Measurements from ENCODE around the gene NPSR1.
"Not testable (repeated sequence)": the region's sequence is repeated elsewhere in the genome, so short reads cannot be mapped to it uniquely, and the experiment has no call there.

The NPSR1 gene

GRCh38 chr7:34657632-34658268 lies at the start of gene NPSR1:
NPSR1 (plus strand) TSS chr7:34658218; CDS start chr7:34658413, 195 bp downstream.
- no peak for DNase-seq

- no peak for DNase-seq
Measured at GRCh38 chr7:34612661-34613060, 45.4 kb upstream of the NPSR1 start.

GRCh38 chr7:34620425-34620824 lies 37.6 kb upstream of the NPSR1 start:
- DNase-seq, result no peak

DNA sequence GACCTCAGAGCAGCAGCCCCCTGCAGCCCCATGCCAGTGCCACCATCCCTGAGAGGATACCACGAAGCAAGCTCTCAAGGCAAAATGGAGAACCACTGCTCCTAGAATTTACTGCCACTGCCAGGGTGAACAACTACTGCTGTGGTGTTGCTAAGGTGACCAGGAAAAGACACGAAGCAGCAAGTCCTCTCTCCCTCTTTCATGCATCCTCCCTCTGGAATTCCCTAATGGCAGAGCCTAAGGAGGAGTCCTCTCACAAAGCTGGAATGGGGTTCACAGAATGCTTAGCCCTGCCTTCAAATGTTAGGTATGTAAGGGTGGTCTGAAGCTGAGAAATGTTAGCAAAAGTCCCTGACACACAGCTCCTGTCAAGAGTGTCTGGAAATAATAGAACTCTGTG lies 35.8 kb upstream of the NPSR1 start:
- DNase-seq, result no peak

DNA sequence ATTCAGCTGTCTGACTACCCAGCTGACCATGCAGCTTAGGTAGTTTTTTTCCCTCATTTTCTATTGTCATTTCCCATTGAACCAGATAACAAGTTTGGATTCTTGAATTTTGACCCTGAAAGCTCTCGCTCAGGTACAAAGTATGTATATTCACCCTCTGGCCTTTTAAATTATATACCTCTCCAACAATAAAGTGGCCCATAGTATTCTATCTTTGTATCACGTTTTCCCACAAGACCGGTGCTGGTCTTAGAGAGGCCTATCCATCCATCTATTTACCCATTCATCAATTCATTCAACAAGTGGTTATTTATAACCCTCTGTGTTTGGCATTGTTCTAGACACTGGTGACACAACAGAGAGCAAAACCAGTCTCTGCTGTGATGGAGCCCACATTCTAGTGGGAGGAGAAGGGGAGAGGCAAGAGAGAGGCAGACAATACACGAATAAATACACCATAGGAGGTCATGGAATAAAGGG lies 35.2 kb upstream of the NPSR1 start:
- no peak for DNase-seq

DNA sequence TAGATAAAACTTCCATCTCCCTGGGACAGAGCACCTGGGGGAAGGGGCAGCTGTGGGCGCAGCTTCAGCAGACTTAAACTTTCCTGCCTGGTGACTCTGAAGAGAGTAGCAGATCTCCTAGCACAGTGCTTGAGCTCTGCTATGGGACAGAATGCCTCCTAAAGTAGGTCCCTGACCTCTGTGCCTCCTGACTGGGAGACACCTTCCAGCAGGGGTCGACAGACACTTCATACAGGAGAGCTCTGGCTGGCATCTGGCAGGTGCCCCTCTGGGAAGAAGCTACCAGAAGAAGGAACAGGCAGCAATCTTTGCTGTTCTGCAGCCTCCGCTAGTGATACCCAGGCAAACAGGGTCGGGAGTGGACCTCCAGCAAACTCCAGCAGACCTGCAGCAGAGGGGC lies 29.4 kb upstream of the NPSR1 start:
- DNase-seq, result not testable (repeated sequence)

GRCh38 chr7:34652809-34653208 lies 5.2 kb upstream of the NPSR1 start:
- DNase-seq, result no peak

GRCh38 chr7:34653787-34654186 lies 4.2 kb upstream of the NPSR1 start:
- DNase-seq, result no peak

DNA sequence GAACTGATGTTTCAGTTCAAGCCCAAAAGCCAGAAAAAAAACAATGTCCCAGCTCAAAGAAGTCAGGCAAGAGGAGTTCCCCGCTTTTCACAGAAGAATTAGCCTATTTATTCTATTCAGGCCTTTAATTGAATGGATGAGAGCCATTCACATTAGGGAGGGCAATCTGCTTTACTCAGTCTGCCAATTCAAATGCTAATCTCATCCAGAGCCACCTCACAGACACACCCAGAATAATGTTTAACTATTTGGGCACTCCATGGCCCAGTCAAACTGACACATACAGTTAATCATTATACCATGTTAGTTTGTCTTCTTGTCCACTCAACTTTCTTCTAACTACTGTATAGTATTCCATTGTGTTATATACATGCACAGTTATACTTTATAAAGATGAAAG lies 2.6 kb upstream of the NPSR1 start:
- DNase-seq, result no peak

GRCh38 chr7:34656041-34656440 lies 2.0 kb upstream of the NPSR1 start:
- no peak for DNase-seq

GRCh38 chr7:34659472-34660075 lies 1.6 kb downstream of the NPSR1 start:
- no peak for DNase-seq

DNA sequence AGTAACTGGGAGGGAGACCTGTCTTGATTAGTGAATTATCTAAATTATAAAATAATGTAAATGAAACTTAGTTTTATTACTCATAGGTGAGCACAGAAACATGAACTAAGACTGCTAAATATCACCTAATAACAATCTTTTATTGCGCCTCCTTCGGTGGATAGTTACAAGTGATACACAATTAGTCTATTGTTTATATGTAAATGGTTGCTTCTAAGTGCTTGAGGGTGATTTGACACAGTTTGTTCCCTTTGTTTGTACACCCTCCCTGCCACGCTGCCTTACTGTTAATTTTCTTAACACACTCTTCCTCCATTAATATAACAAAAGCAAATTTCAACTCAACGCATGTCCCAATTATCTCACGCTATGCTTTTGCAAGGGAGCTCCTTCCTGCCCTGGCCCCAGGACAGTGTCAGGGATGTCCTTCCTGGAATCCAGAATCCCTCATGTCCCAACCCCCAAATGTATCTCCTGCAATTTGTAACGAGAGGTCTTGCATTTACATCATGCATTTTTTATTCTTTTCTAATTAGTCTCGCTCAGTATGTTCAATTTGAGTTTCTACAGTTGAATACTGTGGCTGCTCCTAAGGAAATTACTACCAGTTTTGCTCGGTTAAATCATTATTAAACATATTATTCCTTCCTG lies 4.2 kb downstream of the NPSR1 start:
- DNase-seq, result no peak

GRCh38 chr7:34664755-34665154 lies 6.7 kb downstream of the NPSR1 start:
- no peak for DNase-seq

- no peak for DNase-seq
Measured at GRCh38 chr7:34672430-34672829, 14.4 kb downstream of the NPSR1 start.

DNA sequence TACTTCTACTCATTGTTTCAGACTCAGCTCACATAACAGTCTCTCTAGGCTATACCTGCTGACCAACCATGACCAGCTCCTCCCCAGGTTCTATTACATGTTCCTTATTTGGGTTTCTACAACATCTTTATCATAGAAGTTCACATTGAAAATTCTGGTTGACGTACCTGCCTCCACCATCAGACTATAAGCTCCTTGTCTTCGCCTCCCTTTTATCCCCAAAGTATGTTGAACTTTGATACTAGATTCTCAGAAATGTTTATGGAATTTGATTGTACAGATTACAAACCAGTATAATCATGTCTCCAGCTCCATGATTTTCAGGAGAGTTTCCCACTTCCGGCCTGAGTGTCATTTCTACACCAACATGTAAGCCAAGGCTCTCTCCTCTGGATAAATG lies 15.0 kb downstream of the NPSR1 start:
- DNase-seq, result no peak

DNA sequence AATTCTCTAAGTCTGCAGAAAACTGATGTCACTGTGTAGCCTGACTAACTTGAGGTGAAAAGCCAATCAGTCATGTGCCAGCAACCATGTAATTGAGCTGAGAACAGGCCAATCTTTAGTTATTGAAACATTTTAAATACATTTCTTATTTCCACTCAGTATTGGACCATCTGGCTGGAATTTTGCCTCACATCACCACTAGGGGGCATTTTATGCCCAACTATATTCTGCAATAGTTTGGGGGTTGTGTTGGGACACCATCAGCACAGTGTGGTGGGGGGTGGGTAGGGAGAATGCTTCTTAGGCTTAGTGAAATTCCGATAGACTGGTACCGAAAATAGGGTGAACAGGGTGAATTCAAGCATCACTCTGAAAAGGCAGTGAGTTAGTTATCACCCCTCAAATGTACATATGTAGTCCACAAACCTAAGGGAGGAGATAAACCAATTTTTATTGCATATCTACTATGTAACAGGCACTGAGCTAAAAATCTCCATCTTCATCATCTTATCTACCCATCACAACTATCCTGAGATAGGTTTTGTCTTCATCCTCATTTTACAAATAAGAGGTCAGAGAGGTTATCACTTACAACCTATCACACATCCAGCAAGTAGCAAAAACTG lies 17.8 kb downstream of the NPSR1 start:
- peak; percentile 0 for DNase-seq

GRCh38 chr7:34677491-34677890 lies 19.5 kb downstream of the NPSR1 start:
- DNase-seq, result no peak

DNA sequence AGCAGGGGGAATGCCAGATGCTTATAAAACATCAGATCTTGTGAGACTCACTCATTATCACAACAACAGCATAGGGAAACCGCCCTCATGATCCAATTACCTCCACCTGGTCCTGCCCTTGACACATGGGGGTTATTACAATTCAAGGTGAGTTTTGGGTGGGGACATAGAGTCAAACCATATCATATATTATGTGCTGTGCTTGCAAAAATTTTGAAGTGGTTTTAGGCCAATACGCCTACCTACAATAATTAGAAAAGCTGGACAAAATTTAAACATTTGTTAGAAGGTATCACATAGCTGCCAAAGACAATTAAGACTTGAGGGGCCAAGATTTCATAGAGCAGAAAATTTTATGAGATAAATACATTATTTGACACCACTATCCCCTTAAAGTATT lies 29.5 kb downstream of the NPSR1 start:
- no peak for DNase-seq

DNA sequence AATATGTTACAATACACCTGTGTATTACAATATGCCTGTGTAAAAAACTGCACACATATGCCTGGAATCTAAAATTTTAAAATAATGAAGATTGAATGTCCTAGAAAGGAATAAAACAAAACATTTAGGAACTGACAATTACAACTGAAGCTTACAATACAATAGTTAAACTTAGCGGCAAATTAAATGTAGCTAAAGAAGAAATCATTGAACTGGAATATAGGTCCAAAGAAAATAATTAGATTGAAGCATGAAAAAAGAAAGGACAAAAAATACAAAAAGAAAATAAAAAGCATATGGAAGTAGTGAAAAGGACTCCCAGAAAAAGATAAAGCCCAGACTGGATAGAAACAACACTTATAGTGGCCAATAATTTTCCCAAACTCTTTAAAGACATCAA lies 38.4 kb downstream of the NPSR1 start:
- DNase-seq, result no peak

DNA sequence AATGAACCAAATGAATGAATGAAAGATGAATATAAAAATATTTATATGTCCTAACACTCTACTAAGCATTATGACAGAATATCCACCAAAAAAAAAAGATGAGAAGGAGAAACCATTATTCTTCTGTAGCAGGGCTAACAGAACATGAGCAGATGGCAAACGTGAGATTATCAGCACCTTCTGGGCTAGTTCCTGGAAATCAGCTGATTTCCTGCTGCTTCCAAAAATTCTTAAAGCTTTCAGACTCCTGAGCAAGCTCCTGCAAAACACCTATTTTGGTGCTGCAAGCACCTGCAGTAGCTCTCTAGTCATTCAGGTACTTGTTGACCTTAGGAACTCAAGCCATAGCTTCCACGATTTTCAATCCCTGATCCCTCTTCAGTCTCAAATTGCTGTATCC lies 51.8 kb downstream of the NPSR1 start:
- no peak for DNase-seq

DNA sequence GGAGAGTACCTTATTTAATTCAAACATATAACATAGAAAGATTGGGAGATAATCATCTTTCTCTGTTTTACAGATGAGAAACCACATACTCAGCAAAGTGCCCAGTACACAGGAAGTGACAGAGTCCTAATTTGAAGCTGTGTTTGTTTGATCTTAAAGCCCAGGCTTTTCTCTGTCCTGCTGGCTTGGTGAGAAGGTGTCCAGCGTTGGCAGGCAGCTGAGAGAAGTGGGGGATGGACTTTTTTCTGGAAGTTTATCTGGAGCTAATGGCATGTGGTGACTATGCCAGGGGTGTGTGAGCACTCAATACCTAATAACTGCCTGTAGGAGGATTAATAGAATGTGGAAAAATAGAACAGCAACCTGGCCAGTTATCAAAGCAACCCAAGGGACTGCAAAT lies 60.8 kb downstream of the NPSR1 start:
- DNase-seq, result no peak

DNA sequence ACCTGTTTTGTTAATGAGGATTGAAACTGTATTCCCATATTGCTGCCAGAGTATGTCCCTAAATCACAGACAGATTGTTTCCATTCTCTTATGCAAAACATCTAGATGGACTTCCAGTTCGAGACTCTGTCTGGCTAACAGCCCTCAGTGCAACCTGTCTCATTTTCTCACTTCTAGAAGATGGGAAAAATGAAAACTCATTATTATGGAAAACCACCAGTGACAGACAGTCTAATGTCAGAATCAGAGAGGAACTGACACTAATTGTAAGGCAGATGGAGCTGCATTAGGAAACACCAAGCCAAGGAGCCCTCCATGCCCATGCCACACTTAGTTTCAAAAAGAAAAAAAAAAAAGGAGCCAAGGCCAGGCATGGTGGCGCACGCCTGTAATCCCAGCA lies 61.6 kb downstream of the NPSR1 start:
- DNase-seq, result no peak

GRCh38 chr7:34720289-34720688 lies 62.3 kb downstream of the NPSR1 start:
- DNase-seq, result no peak

GRCh38 chr7:34723338-34723737 lies 65.3 kb downstream of the NPSR1 start:
- DNase-seq, result no peak
